C4-2B (cell line): ENCODE measurements around the gene CALCB.
"Not testable (repeated sequence)": the region's sequence is repeated elsewhere in the genome, so short reads cannot be mapped to it uniquely, and the experiment has no call there.

Source experiments
- H3K27ac ChIP-seq: fragments of 450-650 bp; 2 replicates; pipeline ENCODE4 v1.5.1; 2017
- ZFX ChIP-seq: fragments of 450-650 bp; IDR thresholded peaks from 2 replicates; pipeline ENCODE4 v1.6.1; 2017
- TF ChIP-seq, protein P1 (sequence below): fragments of 450-650 bp; conservative IDR thresholded peaks from 2 replicates; pipeline ENCODE4 v1.5.1; 2017; ENCODE audit warnings: mild to moderate bottlenecking

Gene CALCB, protein sequence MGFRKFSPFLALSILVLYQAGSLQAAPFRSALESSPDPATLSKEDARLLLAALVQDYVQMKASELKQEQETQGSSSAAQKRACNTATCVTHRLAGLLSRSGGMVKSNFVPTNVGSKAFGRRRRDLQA

GRCh38 chr11:15073361-15074205, at the start of gene CALCB:
TSS of gene CALCB (plus strand) at chr11:15073593. CDS start at chr11:15074719, 1,126 bp downstream.
- TF ChIP-seq, protein P1, sequence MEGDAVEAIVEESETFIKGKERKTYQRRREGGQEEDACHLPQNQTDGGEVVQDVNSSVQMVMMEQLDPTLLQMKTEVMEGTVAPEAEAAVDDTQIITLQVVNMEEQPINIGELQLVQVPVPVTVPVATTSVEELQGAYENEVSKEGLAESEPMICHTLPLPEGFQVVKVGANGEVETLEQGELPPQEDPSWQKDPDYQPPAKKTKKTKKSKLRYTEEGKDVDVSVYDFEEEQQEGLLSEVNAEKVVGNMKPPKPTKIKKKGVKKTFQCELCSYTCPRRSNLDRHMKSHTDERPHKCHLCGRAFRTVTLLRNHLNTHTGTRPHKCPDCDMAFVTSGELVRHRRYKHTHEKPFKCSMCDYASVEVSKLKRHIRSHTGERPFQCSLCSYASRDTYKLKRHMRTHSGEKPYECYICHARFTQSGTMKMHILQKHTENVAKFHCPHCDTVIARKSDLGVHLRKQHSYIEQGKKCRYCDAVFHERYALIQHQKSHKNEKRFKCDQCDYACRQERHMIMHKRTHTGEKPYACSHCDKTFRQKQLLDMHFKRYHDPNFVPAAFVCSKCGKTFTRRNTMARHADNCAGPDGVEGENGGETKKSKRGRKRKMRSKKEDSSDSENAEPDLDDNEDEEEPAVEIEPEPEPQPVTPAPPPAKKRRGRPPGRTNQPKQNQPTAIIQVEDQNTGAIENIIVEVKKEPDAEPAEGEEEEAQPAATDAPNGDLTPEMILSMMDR = no peak
- no peak for TF ChIP-seq ZFX

DNA sequence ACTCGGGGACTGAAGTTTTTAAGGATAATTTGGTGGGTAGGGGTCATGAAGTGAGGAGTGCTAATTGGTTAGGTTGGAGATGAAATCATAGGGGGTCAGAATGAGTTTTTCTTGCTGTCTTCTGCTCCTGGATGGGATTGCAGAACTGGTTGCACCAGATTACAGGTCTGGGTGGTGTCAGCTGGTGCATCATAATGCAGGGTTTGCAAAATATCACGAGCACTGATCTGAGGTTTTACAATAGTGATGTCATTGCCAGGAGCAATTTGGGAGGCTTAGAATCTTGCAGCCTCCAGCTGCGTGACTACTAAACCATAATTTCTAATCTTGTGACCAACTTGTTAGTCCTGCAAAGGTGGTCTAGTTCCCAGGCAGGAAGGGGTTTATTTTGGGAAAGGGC, 46.4 kb upstream of the CALCB start:
- H3K27ac ChIP-seq = no peak overlapping the region
- TF ChIP-seq, protein P1 = no peak
- no peak for TF ChIP-seq ZFX

More at GRCh38 chr11:15073361-15074205, at the start of gene CALCB:
- no peak within 1 kb of the TSS for H3K27ac ChIP-seq

DNA sequence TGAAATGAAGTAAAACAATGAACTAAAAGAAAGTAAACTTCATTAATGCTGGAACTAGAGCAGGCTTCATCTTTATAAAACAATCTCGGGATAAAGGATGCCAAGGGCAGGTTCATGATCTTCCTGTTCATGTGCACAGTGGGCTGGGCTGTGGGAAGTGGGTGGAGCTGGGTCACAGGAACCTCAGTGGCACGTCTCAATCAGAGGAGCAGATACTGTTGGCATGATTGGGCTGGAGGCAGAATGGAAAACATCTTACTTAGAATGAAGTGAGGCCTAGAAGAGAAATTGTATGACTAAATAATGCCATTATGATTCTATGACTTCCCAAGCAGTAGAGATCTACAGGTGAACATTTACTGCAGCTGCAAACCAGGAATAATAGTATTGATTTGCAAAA, 45.4 kb upstream of the CALCB start:
- H3K27ac ChIP-seq = no peak overlapping the region
- TF ChIP-seq, protein P1 = no peak
- no peak for TF ChIP-seq ZFX

DNA sequence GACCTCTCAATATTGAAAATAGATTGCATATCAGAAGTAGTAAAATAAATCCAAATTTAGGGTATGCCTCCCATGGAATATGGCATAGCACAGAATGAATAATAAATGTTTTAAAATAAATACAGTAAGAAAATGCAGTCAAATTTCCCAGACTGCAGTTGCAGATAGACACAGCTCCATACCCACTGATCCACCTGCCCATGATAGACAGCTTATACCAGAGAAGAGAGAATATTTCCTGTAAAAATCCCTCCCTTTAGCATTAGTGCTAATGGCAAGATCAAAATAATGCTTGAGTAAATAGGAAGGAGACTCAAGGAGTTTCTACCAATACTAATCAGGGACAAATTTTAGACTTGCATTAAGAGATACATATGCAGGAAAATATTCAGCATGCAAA, 45.0 kb upstream of the CALCB start:
- TF ChIP-seq, protein P1 = no peak
- TF ChIP-seq ZFX = no peak
- H3K27ac ChIP-seq = no peak overlapping the region

DNA sequence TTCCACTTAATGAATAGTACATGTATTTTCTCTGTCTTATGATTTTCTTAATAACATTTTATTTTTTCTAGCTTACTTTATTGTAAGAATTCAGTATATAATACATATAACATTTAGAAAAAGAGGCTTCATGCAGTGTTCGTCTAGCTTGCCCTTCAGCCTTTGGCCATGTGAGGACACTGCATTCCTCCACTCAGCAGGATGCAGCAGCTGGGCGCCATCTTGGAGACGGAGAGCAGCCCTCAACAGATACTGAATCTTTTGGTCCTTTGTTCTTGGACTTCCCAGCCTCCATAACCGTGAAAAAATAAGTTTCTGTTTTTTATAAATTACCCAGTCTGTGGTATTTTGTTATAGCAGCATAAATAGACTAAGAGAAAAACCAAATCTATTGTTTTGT, 41.4 kb upstream of the CALCB start:
- not testable (repeated sequence) for H3K27ac ChIP-seq

GRCh38 chr11:15034687-15035267, 38.6 kb upstream of the CALCB start:
- TF ChIP-seq, protein P1 = no peak
- TF ChIP-seq ZFX = no peak
- no peak overlapping the region for H3K27ac ChIP-seq

- TF ChIP-seq, protein P1 = no peak
- TF ChIP-seq ZFX = no peak
- H3K27ac ChIP-seq = no peak overlapping the region
Observed at GRCh38 chr11:15035283-15035682, 38.1 kb upstream of the CALCB start.
